Glutamatergic neuron (in vitro differentiated cells): ENCODE data around the gene BYSL. TPM values are rescaled to one million over a fixed set of nuclear protein-coding genes. Genes with fewer than 3 reads are reported as not detected.

Experiments used
- DNase-seq: peaks from one replicate; pipeline ENCODE4 v3.0.0; 2022
- H3K27ac Mint-ChIP-seq: one replicate; pipeline ENCODE4 v1.8.0; 2020; ENCODE audit warnings: mild to moderate bottlenecking, mixed read lengths, inconsistent platforms; ENCODE audit not compliant: unreplicated experiment
- H3K27me3 Mint-ChIP-seq: one replicate; pipeline ENCODE4 v1.8.0; 2020; ENCODE audit warnings: mild to moderate bottlenecking, moderate library complexity, mixed read lengths, inconsistent platforms; ENCODE audit not compliant: unreplicated experiment
- H3K36me3 Mint-ChIP-seq: one replicate; pipeline ENCODE4 v1.8.0; 2020; ENCODE audit warnings: mild to moderate bottlenecking, mixed read lengths, inconsistent platforms; ENCODE audit not compliant: unreplicated experiment
- H3K4me1 Mint-ChIP-seq: one replicate; pipeline ENCODE4 v1.8.0; 2020; ENCODE audit warnings: mild to moderate bottlenecking, low read depth, mixed read lengths, inconsistent platforms; ENCODE audit not compliant: unreplicated experiment
- H3K4me3 Mint-ChIP-seq: one replicate; pipeline ENCODE4 v1.8.0; 2020; ENCODE audit warnings: mild to moderate bottlenecking, mixed read lengths, inconsistent platforms; ENCODE audit not compliant: unreplicated experiment
- H3K9me3 Mint-ChIP-seq: one replicate; pipeline ENCODE4 v1.8.0; 2020; ENCODE audit warnings: mild to moderate bottlenecking, moderate library complexity, mixed read lengths, inconsistent platforms; ENCODE audit not compliant: unreplicated experiment
- CTCF ChIP-seq: fragments of 200-600 bp; sonication (generic); IDR thresholded peaks from one replicate; pipeline ENCODE4 v1.5.0; 2021; ENCODE audit not compliant: partially characterized antibody, unreplicated experiment
- total RNA-seq: library from RNA; stranded (reverse); fragmentation: NEBNext Ultra II Directional; extraction: Animal tissue kit (Norgen Biotek cat#: 25700); gene quantifications from one replicate; pipeline ENCODE4 v1.2.1, GENCODE V29; 2021; ENCODE audit not compliant: unreplicated experiment

BYSL gene
- total RNA-seq, 1 donor from 2014 or later = 36.2 TPM

GRCh38 chr6:41976794-41977484, 55.6 kb downstream of the BYSL start:
- Mint-ChIP-seq H3K27me3 (no peaks in the 10 kb centered on the region), H3K9me3 (no peaks in the 10 kb centered on the region), H3K27ac (no peak overlapping the region), H3K4me3 (no peak overlapping the region), H3K4me1 (peaks cover 5% of the 10 kb centered on the region), H3K36me3 (no peaks in the 10 kb centered on the region)
- DNase-seq = no peak
- no peak for TF ChIP-seq CTCF

Other genes with a start within 250 kb of the BYSL start
- 3.1 TPM for gene TFEB, start 185.9 kb upstream of the BYSL start, total RNA-seq
- not detected for gene PGC, start 174.1 kb upstream of the BYSL start, total RNA-seq
- 17.8 TPM for gene FRS3, start 141.6 kb upstream of the BYSL start, total RNA-seq
- 2.3 TPM for gene PRICKLE4, start 140.7 kb upstream of the BYSL start, total RNA-seq
- gene TOMM6, start 133.8 kb upstream of the BYSL start, total RNA-seq = 111 TPM
- gene USP49, start 26.1 kb upstream of the BYSL start, total RNA-seq = 14.7 TPM
- gene MED20, start 360 bp upstream of the BYSL start, total RNA-seq = 30.9 TPM
- gene CCND3, start 20.3 kb downstream of the BYSL start, total RNA-seq = 27.1 TPM
- 16.2 TPM for gene TAF8, start 129.0 kb downstream of the BYSL start, total RNA-seq
- gene C6orf132, start 221.1 kb downstream of the BYSL start, total RNA-seq = 0.25 TPM